CD4-positive, alpha-beta T cell treated with Interleukin-4 for 1 hour (primary cell): ENCODE measurements around the gene SLC5A1.
"Not testable (repeated sequence)": the region's sequence is repeated elsewhere in the genome, so short reads cannot be mapped to it uniquely, and the experiment has no call there.

Experiments
- DNase-seq, 2 donors: peaks; one replicate each; pipeline ENCODE4 v3.0.0-alpha.2; 2020 to 2022

Gene SLC5A1

GRCh38 chr22:32097881-32098499 is 54.9 kb downstream of the SLC5A1 start:
- DNase-seq: no peak

DNA sequence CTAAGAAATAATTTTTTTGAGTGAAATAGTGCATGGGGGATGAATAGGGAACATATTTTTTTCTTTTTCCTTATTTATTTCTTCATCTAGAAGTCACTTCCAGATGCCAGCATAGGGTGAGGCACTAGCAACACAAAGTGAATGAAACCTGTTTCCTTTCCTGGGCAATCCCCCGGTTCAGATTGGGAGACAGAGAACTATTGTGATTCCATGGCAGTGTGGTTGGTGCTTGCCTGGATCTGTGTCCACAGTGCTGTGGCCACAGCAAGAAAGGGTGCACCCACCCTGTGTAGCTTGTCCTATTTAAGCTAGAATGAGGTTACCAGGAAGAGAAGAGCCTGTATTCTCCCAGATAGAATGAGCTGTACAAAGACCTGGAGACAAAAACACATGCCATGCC is 57.6 kb downstream of the SLC5A1 start:
- no peak for DNase-seq

- peak in 1 of 2 donors; percentile 41 for DNase-seq
Observed at GRCh38 chr22:32103658-32104315, 60.7 kb downstream of the SLC5A1 start.

- DNase-seq: no peak
Observed at GRCh38 chr22:32106930-32107329, 63.9 kb downstream of the SLC5A1 start.

DNA sequence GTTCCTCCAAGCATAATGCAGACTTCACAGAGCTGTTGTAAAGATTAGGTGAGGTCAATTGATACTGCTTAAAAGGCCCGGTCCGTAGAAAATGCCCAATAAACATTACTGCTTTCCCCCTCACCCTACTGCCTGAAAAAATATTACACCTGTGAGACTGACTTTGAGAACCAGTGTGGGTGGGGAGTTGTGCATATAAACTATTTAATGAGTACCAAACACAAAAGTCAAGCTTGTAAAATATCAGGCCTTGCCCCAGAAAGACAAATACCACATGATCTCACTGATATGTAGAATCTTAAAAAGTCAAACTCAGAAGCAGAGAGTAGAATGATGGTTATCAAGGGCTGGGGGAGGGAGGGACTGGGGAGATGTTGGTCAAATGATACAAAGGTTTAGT is 69.3 kb downstream of the SLC5A1 start:
- no peak for DNase-seq

GRCh38 chr22:32119568-32120235 is 76.6 kb downstream of the SLC5A1 start:
- no peak for DNase-seq

- DNase-seq: no peak
Observed at GRCh38 chr22:32120603-32121002, 77.5 kb downstream of the SLC5A1 start.

DNA sequence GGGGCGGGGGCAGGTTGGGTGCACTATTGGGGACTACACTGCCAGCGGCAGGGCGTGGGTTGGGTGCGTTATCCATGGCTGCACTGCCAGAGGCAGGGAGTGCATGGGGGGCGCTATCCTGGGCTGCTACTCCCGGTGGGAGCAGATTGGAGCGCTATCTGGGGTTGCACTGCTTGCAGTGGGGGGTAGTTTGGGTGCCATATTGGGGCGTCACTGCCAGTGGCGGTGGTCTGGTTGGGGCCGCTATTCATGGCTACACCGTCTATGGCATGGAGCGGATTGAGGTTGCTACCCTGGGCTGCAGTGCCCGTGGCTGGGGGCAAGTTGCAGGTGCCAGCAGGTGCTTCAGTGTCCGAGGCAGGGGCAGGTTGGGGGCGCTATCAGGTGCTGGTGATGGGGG is 79.8 kb downstream of the SLC5A1 start:
- no peak for DNase-seq

DNA sequence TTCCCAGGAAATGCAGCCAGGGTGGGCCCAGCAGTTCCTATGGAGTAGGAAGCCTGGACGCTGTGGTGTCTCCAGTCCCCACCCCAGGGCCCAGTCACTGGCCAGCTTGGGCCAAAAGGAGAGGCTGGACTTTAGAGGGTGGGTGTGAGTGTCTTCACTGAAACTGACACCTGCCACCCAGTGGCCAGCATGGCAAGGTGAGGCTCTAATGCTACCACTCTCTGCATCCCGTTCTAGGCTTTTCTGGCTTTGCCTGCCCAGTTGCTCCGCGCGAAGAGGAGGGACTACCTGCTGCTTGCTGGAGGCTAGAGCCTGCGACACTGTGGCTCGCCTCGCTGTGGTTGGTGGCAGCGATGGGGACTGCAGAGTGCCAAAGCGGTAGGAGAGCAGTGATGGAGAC is 80.6 kb downstream of the SLC5A1 start:
- DNase-seq: no peak

DNA sequence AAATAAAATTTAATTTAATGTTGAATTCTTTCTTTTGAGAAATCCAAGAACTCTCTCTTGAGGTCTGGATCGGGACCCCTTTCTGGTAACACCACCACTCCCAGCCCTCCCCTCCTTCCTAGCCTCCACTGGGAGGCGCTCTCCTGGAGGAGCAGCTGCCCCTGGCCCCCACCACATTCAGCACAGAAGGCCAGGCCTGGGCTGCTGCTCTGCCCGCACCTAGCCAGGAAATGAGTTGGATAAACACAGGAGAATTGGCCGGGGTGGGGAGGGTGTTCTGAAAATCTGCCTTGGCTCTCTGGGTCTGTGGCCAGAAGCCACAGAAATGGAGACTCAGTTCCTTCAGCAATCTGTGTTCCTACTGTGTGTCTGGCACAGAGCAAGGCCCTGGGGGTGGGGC is 84.8 kb downstream of the SLC5A1 start:
- DNase-seq: no peak

- DNase-seq: no peak
Observed at GRCh38 chr22:32130464-32130863, 87.4 kb downstream of the SLC5A1 start.

- no peak for DNase-seq
Observed at GRCh38 chr22:32132126-32132525, 89.1 kb downstream of the SLC5A1 start.

- no peak for DNase-seq
Observed at GRCh38 chr22:32132783-32133182, 89.7 kb downstream of the SLC5A1 start.

- DNase-seq: not testable (repeated sequence)
Observed at GRCh38 chr22:32134796-32135195, 91.7 kb downstream of the SLC5A1 start.

DNA sequence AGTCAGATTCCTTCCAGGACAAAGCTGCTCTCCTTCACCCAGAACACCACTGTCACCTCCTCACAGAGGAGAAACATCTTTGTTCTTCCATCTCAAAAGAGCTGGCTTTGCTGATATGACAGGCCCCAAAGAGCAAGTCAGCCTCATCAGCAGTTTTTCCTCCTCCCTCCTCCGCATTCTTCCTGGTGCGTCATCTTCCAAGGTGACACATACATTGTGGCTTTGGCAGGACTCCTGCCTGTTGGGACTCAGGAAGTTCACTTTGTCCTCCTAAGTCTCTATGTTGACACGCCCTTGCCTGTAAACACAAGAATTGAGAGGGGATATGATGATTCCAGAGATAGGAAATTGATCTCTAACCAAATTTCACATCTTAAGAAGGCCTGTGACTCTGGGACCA is 92.9 kb downstream of the SLC5A1 start:
- not testable (repeated sequence) for DNase-seq

- not testable (repeated sequence) for DNase-seq
Observed at GRCh38 chr22:32136881-32137280, 93.8 kb downstream of the SLC5A1 start.

- DNase-seq: peak; percentile 70 to 88
Observed at GRCh38 chr22:32137731-32138324, 94.8 kb downstream of the SLC5A1 start.

GRCh38 chr22:32138576-32138975 is 95.5 kb downstream of the SLC5A1 start:
- not testable (repeated sequence) for DNase-seq

GRCh38 chr22:32140688-32141087 is 97.6 kb downstream of the SLC5A1 start:
- DNase-seq: peak in 1 of 2 donors; percentile 40

DNA sequence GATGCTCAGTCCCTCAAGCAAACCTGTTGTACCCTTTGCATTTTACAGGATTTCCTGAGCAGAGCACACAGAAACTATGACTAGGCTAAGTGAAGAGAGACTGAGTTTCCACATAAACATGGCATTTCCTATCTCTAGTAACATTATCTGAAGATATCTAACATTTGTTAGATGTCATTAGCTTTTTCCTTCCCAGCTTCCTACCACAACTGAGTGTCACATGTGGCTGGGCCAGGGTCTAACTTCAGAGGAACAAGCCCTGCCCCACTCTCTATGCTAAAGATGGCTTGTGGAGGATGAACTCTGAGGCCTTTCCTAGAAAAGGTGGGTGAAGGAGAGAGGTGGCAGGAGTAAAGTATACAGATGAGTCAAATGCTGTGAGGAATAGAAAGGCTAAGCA is 99.5 kb downstream of the SLC5A1 start:
- no peak for DNase-seq

GRCh38 chr22:32144496-32145274 is 101.6 kb downstream of the SLC5A1 start:
- DNase-seq: peak; percentile 25 to 65

DNA sequence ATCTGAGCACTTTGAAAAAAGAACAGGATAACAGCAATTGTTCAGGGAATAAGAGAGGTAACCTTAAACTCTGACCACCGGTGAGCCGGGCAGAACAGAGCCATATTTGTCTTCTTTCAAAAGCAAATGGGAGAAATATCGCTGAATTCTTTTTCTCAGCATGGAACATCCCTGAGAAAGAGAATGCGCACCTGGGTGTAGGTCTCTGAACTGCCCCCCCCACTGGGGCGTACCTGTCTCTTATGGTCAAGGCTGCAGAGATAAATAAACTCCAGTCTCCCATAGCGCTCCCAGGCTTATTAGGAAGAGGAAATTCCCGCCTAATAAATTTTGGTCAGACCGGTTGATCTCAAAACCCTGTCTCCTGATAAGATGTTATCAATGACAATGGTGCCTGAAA is 104.1 kb downstream of the SLC5A1 start:
- not testable (repeated sequence) for DNase-seq

DNA sequence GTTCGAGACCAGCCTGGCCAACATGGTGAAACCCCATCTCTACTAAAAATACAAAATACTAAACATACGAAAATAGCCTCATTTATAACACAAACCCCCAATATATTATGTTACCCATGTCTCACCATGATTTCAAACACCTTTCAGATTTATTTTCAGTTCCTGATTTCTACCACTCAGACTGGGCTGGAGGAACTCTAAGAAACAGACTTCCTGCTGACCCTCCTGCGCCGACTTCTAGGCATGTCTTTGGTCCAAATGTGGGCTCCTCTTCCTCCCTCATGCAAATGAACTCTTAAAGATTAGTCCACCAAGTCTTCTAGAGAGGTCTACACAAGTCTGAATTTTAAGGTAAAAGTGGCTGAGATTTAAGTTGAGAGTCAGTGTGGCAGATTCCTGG is 105.3 kb downstream of the SLC5A1 start:
- DNase-seq: not testable (repeated sequence)
